Dendritic cell treated with granulocyte-macrophage colony-stimulating factor and Interleukin-4, amounts not matched to agents 40 ng/mL and 50 ng/mL, for 4 days (primary cell): ENCODE results near the gene CYTH4.

Experiments
- H3K27ac Mint-ChIP-seq: one replicate; pipeline ENCODE4 v1.8.0; 2022; ENCODE audit warnings: mild to moderate bottlenecking, mixed read lengths
- H3K27me3 Mint-ChIP-seq: one replicate; pipeline ENCODE4 v1.8.0; 2022; ENCODE audit warnings: mild to moderate bottlenecking, mixed read lengths
- H3K36me3 Mint-ChIP-seq: one replicate; pipeline ENCODE4 v1.8.0; 2022; ENCODE audit warnings: low read depth, mixed read lengths
- H3K4me1 Mint-ChIP-seq: one replicate; pipeline ENCODE4 v1.8.0; 2022; ENCODE audit warnings: low read depth, mixed read lengths
- H3K4me3 Mint-ChIP-seq: one replicate; pipeline ENCODE4 v1.8.0; 2022; ENCODE audit warnings: mild to moderate bottlenecking, moderate library complexity, mixed read lengths
- H3K9me3 Mint-ChIP-seq: one replicate; pipeline ENCODE4 v1.8.0; 2022; ENCODE audit warnings: mixed read lengths
- intact Hi-C: fragments of 100-400 bp; cut with micrococcal nuclease; formaldehyde crosslinking; loops from one replicate; pipeline ENCODE4 v1.15.0; 2022

The CYTH4 gene

GRCh38 chr22:37295213-37295886 is 13.0 kb downstream of the CYTH4 start:
- Mint-ChIP-seq H3K4me3 (no peak overlapping the region), H3K4me1 (peaks cover 99% of the 10 kb centered on the region), H3K9me3 (no peaks in the 10 kb centered on the region), H3K36me3 (peaks cover 100% of the 10 kb centered on the region), H3K27ac (no peak overlapping the region), H3K27me3 (no peaks in the 10 kb centered on the region)
- intact Hi-C loops = no loop called here

GRCh38 chr22:37295946-37296345 is 13.6 kb downstream of the CYTH4 start:
- intact Hi-C loops = no loop called here
- Mint-ChIP-seq H3K27me3 (no peaks in the 10 kb centered on the region), H3K36me3 (peaks cover 100% of the 10 kb centered on the region), H3K4me1 (peaks cover 99% of the 10 kb centered on the region), H3K4me3 (no peak overlapping the region), H3K9me3 (no peaks in the 10 kb centered on the region), H3K27ac (peak overlapping the region; percentile 37)

- intact Hi-C loops = no loop called here
- Mint-ChIP-seq H3K4me3 (peak overlapping the region; percentile 13), H3K9me3 (no peaks in the 10 kb centered on the region), H3K27me3 (no peaks in the 10 kb centered on the region), H3K36me3 (peaks cover 100% of the 10 kb centered on the region), H3K4me1 (peaks cover 97% of the 10 kb centered on the region), H3K27ac (peak overlapping the region; percentile 85)
These were observed 16.6 kb downstream of the CYTH4 start for GRCh38 chr22:37298748-37299495.

GRCh38 chr22:37299969-37300509 is 17.7 kb downstream of the CYTH4 start:
- Mint-ChIP-seq H3K27me3 (no peaks in the 10 kb centered on the region), H3K27ac (peak overlapping the region; percentile 93), H3K36me3 (peaks cover 100% of the 10 kb centered on the region), H3K4me1 (peaks cover 97% of the 10 kb centered on the region), H3K9me3 (no peaks in the 10 kb centered on the region), H3K4me3 (no peak overlapping the region)
- intact Hi-C loops = no loop called here

GRCh38 chr22:37300551-37301017 is 18.3 kb downstream of the CYTH4 start:
- Mint-ChIP-seq H3K36me3 (peaks cover 100% of the 10 kb centered on the region), H3K4me1 (peaks cover 97% of the 10 kb centered on the region), H3K9me3 (no peaks in the 10 kb centered on the region), H3K27ac (peak overlapping the region; percentile 93), H3K4me3 (peak overlapping the region; percentile 49), H3K27me3 (no peaks in the 10 kb centered on the region)
- intact Hi-C loops = no loop called here

GRCh38 chr22:37301144-37301830 is 19.0 kb downstream of the CYTH4 start:
- peaks cover 100% of the 10 kb centered on the region for H3K36me3 Mint-ChIP-seq
- peak overlapping the region; percentile 93 for H3K27ac Mint-ChIP-seq
- peaks cover 97% of the 10 kb centered on the region for H3K4me1 Mint-ChIP-seq
- H3K9me3 Mint-ChIP-seq = no peaks in the 10 kb centered on the region
- peak overlapping the region; percentile 49 for H3K4me3 Mint-ChIP-seq
- no peaks in the 10 kb centered on the region for H3K27me3 Mint-ChIP-seq
- intact Hi-C loops = no loop called here

- Mint-ChIP-seq H3K27me3 (no peaks in the 10 kb centered on the region), H3K27ac (peak overlapping the region; percentile 93), H3K4me3 (peak overlapping the region; percentile 48), H3K4me1 (peaks cover 97% of the 10 kb centered on the region), H3K9me3 (no peaks in the 10 kb centered on the region), H3K36me3 (peaks cover 100% of the 10 kb centered on the region)
- intact Hi-C loops = no loop called here
These were observed 20.6 kb downstream of the CYTH4 start for GRCh38 chr22:37302674-37303555.

- intact Hi-C loops = no loop called here
- Mint-ChIP-seq H3K36me3 (peaks cover 100% of the 10 kb centered on the region), H3K9me3 (no peaks in the 10 kb centered on the region), H3K27ac (peak overlapping the region; percentile 93), H3K4me3 (no peak overlapping the region), H3K27me3 (no peaks in the 10 kb centered on the region), H3K4me1 (peaks cover 97% of the 10 kb centered on the region)
These were observed 21.5 kb downstream of the CYTH4 start for GRCh38 chr22:37303821-37304274.

- H3K9me3 Mint-ChIP-seq = no peaks in the 10 kb centered on the region
- H3K4me1 Mint-ChIP-seq = peaks cover 98% of the 10 kb centered on the region
- H3K27ac Mint-ChIP-seq = peak overlapping the region; percentile 93
- intact Hi-C loops = no loop called here
- peaks cover 100% of the 10 kb centered on the region for H3K36me3 Mint-ChIP-seq
- no peaks in the 10 kb centered on the region for H3K27me3 Mint-ChIP-seq
- no peak overlapping the region for H3K4me3 Mint-ChIP-seq
These were observed 22.5 kb downstream of the CYTH4 start for GRCh38 chr22:37304595-37305343.

- peaks cover 98% of the 10 kb centered on the region for H3K4me1 Mint-ChIP-seq
- H3K36me3 Mint-ChIP-seq = peaks cover 100% of the 10 kb centered on the region
- H3K27ac Mint-ChIP-seq = peak overlapping the region; percentile 93
- no peaks in the 10 kb centered on the region for H3K27me3 Mint-ChIP-seq
- no peaks in the 10 kb centered on the region for H3K9me3 Mint-ChIP-seq
- H3K4me3 Mint-ChIP-seq = no peak overlapping the region
- intact Hi-C loops = no loop called here
These were observed 23.6 kb downstream of the CYTH4 start for GRCh38 chr22:37305887-37306286.

- Mint-ChIP-seq H3K4me1 (peaks cover 98% of the 10 kb centered on the region), H3K9me3 (no peaks in the 10 kb centered on the region), H3K36me3 (peaks cover 100% of the 10 kb centered on the region), H3K27me3 (no peaks in the 10 kb centered on the region), H3K27ac (peak overlapping the region; percentile 93), H3K4me3 (no peak overlapping the region)
- intact Hi-C loops = no loop called here
These were observed 24.2 kb downstream of the CYTH4 start for GRCh38 chr22:37306494-37306829.

- intact Hi-C loops = no loop called here
- H3K4me3 Mint-ChIP-seq = peak overlapping the region; percentile 32
- peaks cover 100% of the 10 kb centered on the region for H3K36me3 Mint-ChIP-seq
These were observed 26.3 kb downstream of the CYTH4 start for GRCh38 chr22:37308385-37309200.

More at GRCh38 chr22:37308385-37309200, 26.3 kb downstream of the CYTH4 start:
- no peaks in the 10 kb centered on the region for H3K27me3 Mint-ChIP-seq
- H3K9me3 Mint-ChIP-seq = no peaks in the 10 kb centered on the region
- peak overlapping the region; percentile 93 for H3K27ac Mint-ChIP-seq
- peaks cover 100% of the 10 kb centered on the region for H3K4me1 Mint-ChIP-seq
